ENCODE results near the gene ASTN2. TPM values are rescaled to one million over a fixed set of nuclear protein-coding genes. Genes with fewer than 3 reads are reported as not detected.

Gene ASTN2
- total and polyA plus RNA-seq, 4 donors: 0.57 to 2.9 (median 1.4) TPM

GRCh38 chr9:117407436-117408022 lies 7.3 kb downstream of the ASTN2 start:
- Histone ChIP-seq H3K27me3 (ENCODE audit: control insufficient read depth in 4 of 4, insufficient read depth in 4 of 4, low read length in 3 of 4) (peaks cover 0 to 5% (median 2%) of the 10 kb centered on the region in 4 donors), H3K9ac (ENCODE audit: low read depth in 1 of 2, low read length in 2 of 2) (no peak overlapping the region), H3K4me1 (ENCODE audit: control insufficient read depth in 4 of 4, insufficient read depth in 4 of 4, low read length in 3 of 4) (peaks cover 0 to 6% (median 3%) of the 10 kb centered on the region in 4 donors), H3K36me3 (ENCODE audit: control insufficient read depth in 4 of 4, insufficient read depth in 3 of 4, low read depth in 1 of 4, low read length in 3 of 4) (no peaks in the 10 kb centered on the region), H3K9me3 (ENCODE audit: control insufficient read depth in 4 of 4, low read length in 3 of 4) (no peaks in the 10 kb centered on the region), H3K4me3 (ENCODE audit: low read depth in 1 of 3, low read length in 3 of 3) (no peak overlapping the region), H3K27ac (ENCODE audit: low read depth in 1 of 2, low read length in 2 of 2) (no peak overlapping the region)
- no peak for DNase-seq (ENCODE audit: low spot score)
- no peak for TF ChIP-seq MAX (IDR thresholded peaks at IDR 0.05)
- TF ChIP-seq NR2F2 (IDR thresholded peaks at IDR 0.05): no peak
- TF ChIP-seq ZBTB33 (IDR thresholded peaks at IDR 0.05): no peak
- TF ChIP-seq HNF4A (conservative IDR thresholded peaks at IDR 0.05): no peak
- TF ChIP-seq JUND (IDR thresholded peaks at IDR 0.05): no peak
- TF ChIP-seq SP1 (IDR thresholded peaks at IDR 0.05): no peak
- no peak for TF ChIP-seq HNF4G (IDR thresholded peaks at IDR 0.05)
- WGBS: 27% methylated on average over 2 of the region's 2 CpGs

GRCh38 chr9:117405950-117406705 lies 8.7 kb downstream of the ASTN2 start:
- no peak overlapping the region for H3K9ac ChIP-seq (ENCODE audit: low read depth in 1 of 2, low read length in 2 of 2)
- no peak overlapping the region for H3K4me3 ChIP-seq (ENCODE audit: low read depth in 1 of 3, low read length in 3 of 3)
- H3K9me3 ChIP-seq (ENCODE audit: control insufficient read depth in 4 of 4, low read length in 3 of 4): no peaks in the 10 kb centered on the region
- no peak for TF ChIP-seq CTCF (IDR thresholded peaks at IDR 0.05; ENCODE audit: low read depth, low read length, missing input control)
- TF ChIP-seq RXRA (IDR thresholded peaks at IDR 0.05): no peak
- no peak for TF ChIP-seq EGR1 (IDR thresholded peaks at IDR 0.05; ENCODE audit: low read depth in 2 of 2)
- TF ChIP-seq HNF4A (conservative IDR thresholded peaks at IDR 0.05): no peak
- no peak for TF ChIP-seq ZBTB33 (IDR thresholded peaks at IDR 0.05)
- TF ChIP-seq GABPA (IDR thresholded peaks at IDR 0.05 in 1 of 2, conservative IDR thresholded peaks at IDR 0.05 in 1 of 2): no peak
- TF ChIP-seq MAX (IDR thresholded peaks at IDR 0.05): no peak
- TF ChIP-seq REST (IDR thresholded peaks at IDR 0.05): no peak
- TF ChIP-seq HNF4G (IDR thresholded peaks at IDR 0.05): no peak
- TF ChIP-seq FOXA2 (IDR thresholded peaks at IDR 0.05): no peak
- TF ChIP-seq NR2F2 (IDR thresholded peaks at IDR 0.05): no peak
- no peak for TF ChIP-seq TAF1 (conservative IDR thresholded peaks at IDR 0.05)
- no peak for TF ChIP-seq YY1 (IDR thresholded peaks at IDR 0.05)
- TF ChIP-seq SP1 (IDR thresholded peaks at IDR 0.05): no peak
- H3K27ac ChIP-seq (ENCODE audit: low read depth in 1 of 2, low read length in 2 of 2): no peak overlapping the region
- no peaks in the 10 kb centered on the region for H3K36me3 ChIP-seq (ENCODE audit: control insufficient read depth in 4 of 4, insufficient read depth in 3 of 4, low read depth in 1 of 4, low read length in 3 of 4)
- no peaks in the 10 kb centered on the region for H3K4me1 ChIP-seq (ENCODE audit: control insufficient read depth in 4 of 4, insufficient read depth in 4 of 4, low read length in 3 of 4)
- 56% methylated on average over 7 of the region's 7 CpGs for WGBS
- H3K27me3 ChIP-seq (ENCODE audit: control insufficient read depth in 4 of 4, insufficient read depth in 4 of 4, low read length in 3 of 4): peaks cover 0 to 3% (median 0%) of the 10 kb centered on the region in 4 donors
- no peak for DNase-seq (ENCODE audit: low spot score)

Measured in liver (tissue), 9 donors.